Mesodermal cell (in vitro differentiated cells): ENCODE measurements around the gene UQCRC2.
"Not testable (repeated sequence)": the region's sequence is repeated elsewhere in the genome, so short reads cannot be mapped to it uniquely, and the experiment has no call there.

ENCODE experiments used
- H3K27ac ChIP-seq: 2 replicates; pipeline ENCODE4 v1.7.0; 2013; ENCODE audit warnings: mild to moderate bottlenecking, low read depth, low read length, moderate library complexity; ENCODE audit not compliant: severe bottlenecking
- H3K36me3 ChIP-seq: 2 replicates; pipeline ENCODE4 v1.7.1; 2013; ENCODE audit warnings: mild to moderate bottlenecking, low read length, moderate library complexity; ENCODE audit not compliant: control insufficient read depth, insufficient read depth
- H3K4me1 ChIP-seq: one replicate; pipeline ENCODE4 v1.7.1; 2013; ENCODE audit warnings: mild to moderate bottlenecking, low read length; ENCODE audit not compliant: insufficient read depth, control insufficient read depth, poor library complexity, severe bottlenecking
- H3K4me3 ChIP-seq: 2 replicates; pipeline ENCODE4 v1.7.0; 2013; ENCODE audit warnings: low read length, control low read depth, mild to moderate bottlenecking; ENCODE audit not compliant: insufficient read depth, poor library complexity, severe bottlenecking; ENCODE audit errors: extremely low read depth
- H3K9me3 ChIP-seq: 2 replicates; pipeline ENCODE4 v1.7.1; 2013; ENCODE audit warnings: mild to moderate bottlenecking, low read length, moderate library complexity; ENCODE audit not compliant: control insufficient read depth
- WGBS, 2 experiments: methylation state at CpG; one replicate each; pipeline ENCODE4 v1.1.5; 2013; ENCODE audit warnings: missing lambda C conversion rate in 2 of 2; ENCODE audit not compliant: insufficient coverage in 2 of 2; 5-methylcytosine and 5-hydroxymethylcytosine counted together

The UQCRC2 gene

GRCh38 chr16:21996923-21997696 lies 43.9 kb downstream of the UQCRC2 start:
- 95 to 97% methylated on average over 6 to 7 of the region's 9 CpGs for WGBS, 2 experiments
- H3K4me1 ChIP-seq, result no peaks in the 10 kb centered on the region
- H3K4me3 ChIP-seq, result no peak overlapping the region
- no peaks in the 10 kb centered on the region for H3K36me3 ChIP-seq
- H3K27ac ChIP-seq, result no peak overlapping the region
- no peaks in the 10 kb centered on the region for H3K9me3 ChIP-seq

GRCh38 chr16:21997697-21998480 lies 44.7 kb downstream of the UQCRC2 start:
- no peaks in the 10 kb centered on the region for H3K36me3 ChIP-seq
- H3K9me3 ChIP-seq, result no peaks in the 10 kb centered on the region
- no peaks in the 10 kb centered on the region for H3K4me1 ChIP-seq
- H3K27ac ChIP-seq, result no peak overlapping the region
- no peak overlapping the region for H3K4me3 ChIP-seq
- WGBS, 2 experiments, result 88 to 92% methylated on average over 6 to 7 of the region's 7 CpGs

GRCh38 chr16:22001591-22001990 lies 48.4 kb downstream of the UQCRC2 start:
- Histone ChIP-seq H3K4me3 (no peak overlapping the region), H3K36me3 (no peaks in the 10 kb centered on the region)

GRCh38 chr16:22002047-22002446 lies 48.9 kb downstream of the UQCRC2 start:
- not testable (repeated sequence) for H3K27ac ChIP-seq, H3K4me3 ChIP-seq, H3K4me1 ChIP-seq, H3K9me3 ChIP-seq, H3K36me3 ChIP-seq
- no CpG with 5 or more reads among the region's 1 CpG for WGBS, 2 experiments

More at GRCh38 chr16:22001591-22001990, 48.4 kb downstream of the UQCRC2 start:
- no CpG with 5 or more reads among the region's 1 CpG for WGBS, 2 experiments
- no peaks in the 10 kb centered on the region for H3K9me3 ChIP-seq
- H3K4me1 ChIP-seq, result no peaks in the 10 kb centered on the region
- H3K27ac ChIP-seq, result no peak overlapping the region

GRCh38 chr16:22003195-22003594 lies 50.0 kb downstream of the UQCRC2 start:
- H3K27ac ChIP-seq, result no peak overlapping the region
- no peaks in the 10 kb centered on the region for H3K4me1 ChIP-seq
- 80 to 81% methylated on average over 1 to 3 of the region's 4 CpGs for WGBS, 2 experiments
- no peaks in the 10 kb centered on the region for H3K36me3 ChIP-seq
- H3K9me3 ChIP-seq, result no peaks in the 10 kb centered on the region
- no peak overlapping the region for H3K4me3 ChIP-seq

GRCh38 chr16:22004341-22004740 lies 51.2 kb downstream of the UQCRC2 start:
- Histone ChIP-seq H3K9me3 (no peaks in the 10 kb centered on the region), H3K36me3 (no peaks in the 10 kb centered on the region), H3K4me1 (peaks cover 2% of the 10 kb centered on the region), H3K27ac (no peak overlapping the region), H3K4me3 (no peak overlapping the region)
- WGBS, 2 experiments, result 19 to 53% methylated on average over 3 of the region's 3 CpGs

- Histone ChIP-seq H3K9me3 (no peaks in the 10 kb centered on the region), H3K4me1 (peaks cover 2% of the 10 kb centered on the region), H3K27ac (no peak overlapping the region), H3K36me3 (no peaks in the 10 kb centered on the region), H3K4me3 (no peak overlapping the region)
- WGBS, 2 experiments, result no CpG with 5 or more reads among the region's 1 CpG
Measured at GRCh38 chr16:22005746-22006145, 52.6 kb downstream of the UQCRC2 start.

- peaks cover 2% of the 10 kb centered on the region for H3K4me1 ChIP-seq
- no peaks in the 10 kb centered on the region for H3K9me3 ChIP-seq
- H3K4me3 ChIP-seq, result no peak overlapping the region
- whole genome bisulfite sequencing, 2 experiments, result 67 to 74% methylated on average over 6 of the region's 6 CpGs
- no peak overlapping the region for H3K27ac ChIP-seq
- H3K36me3 ChIP-seq, result no peaks in the 10 kb centered on the region
Measured at GRCh38 chr16:22006636-22007035, 53.5 kb downstream of the UQCRC2 start.

GRCh38 chr16:22007159-22007508 lies 54.0 kb downstream of the UQCRC2 start:
- WGBS, 2 experiments, result 12 to 30% methylated on average over 6 to 7 of the region's 8 CpGs
- Histone ChIP-seq H3K9me3 (no peaks in the 10 kb centered on the region), H3K36me3 (no peaks in the 10 kb centered on the region), H3K4me1 (peaks cover 2% of the 10 kb centered on the region), H3K27ac (no peak overlapping the region), H3K4me3 (peak overlapping the region; percentile 70)

GRCh38 chr16:22007509-22008214 lies 54.5 kb downstream of the UQCRC2 start, which contains the start of gene MOSMO:
Gene MOSMO (plus strand): TSS chr16:22008111. CDS start chr16:22008302, 191 bp downstream.
- Histone ChIP-seq H3K27ac (peak within 1 kb of the TSS; percentile 23), H3K9me3 (no peaks in the 10 kb centered on the region), H3K4me1 (peaks cover 2% of the 10 kb centered on the region), H3K4me3 (peak within 1 kb of the TSS; percentile 83), H3K36me3 (no peaks in the 10 kb centered on the region)
- WGBS, 2 experiments, result 1 to 31% methylated on average over 39 to 47 of the region's 78 CpGs
